Transverse colon (tissue), 4 donors: ENCODE data around the gene KANK2.

Source experiments
- EP300 ChIP-seq: sonication (generic); formaldehyde crosslinking; IDR thresholded peaks from one replicate; pipeline ENCODE4 v1.6.1; 2017; ENCODE audit warnings: antibody characterized with exemption, low read depth
- POLR2A ChIP-seq: fragments of 450-650 bp; IDR thresholded peaks from one replicate; pipeline ENCODE4 v1.6.1; 2016; ENCODE audit warnings: antibody characterized with exemption, mild to moderate bottlenecking, moderate library complexity
- POLR2AphosphoS5 ChIP-seq, 3 donors: sonication (generic); formaldehyde crosslinking; IDR thresholded peaks; one replicate each; pipeline ENCODE4 v1.6.1; 2016; ENCODE audit warnings: antibody characterized with exemption in 3 of 3
- TF ChIP-seq, protein P1 (sequence below), 5 experiments: fragments of 200-600 bp in 3 of 5; fragments of 450-650 bp in 2 of 5; sonication (generic) in 3 of 5; IDR thresholded peaks; 1 replicate in 2 of 5; 2 replicates in 3 of 5; pipeline ENCODE4 v1.5.1; 2016 to 2017; ENCODE audit warnings: antibody characterized with exemption in 5 of 5, inconsistent platforms in 3 of 5, mild to moderate bottlenecking in 2 of 5, moderate library complexity in 1 of 5

DNA sequence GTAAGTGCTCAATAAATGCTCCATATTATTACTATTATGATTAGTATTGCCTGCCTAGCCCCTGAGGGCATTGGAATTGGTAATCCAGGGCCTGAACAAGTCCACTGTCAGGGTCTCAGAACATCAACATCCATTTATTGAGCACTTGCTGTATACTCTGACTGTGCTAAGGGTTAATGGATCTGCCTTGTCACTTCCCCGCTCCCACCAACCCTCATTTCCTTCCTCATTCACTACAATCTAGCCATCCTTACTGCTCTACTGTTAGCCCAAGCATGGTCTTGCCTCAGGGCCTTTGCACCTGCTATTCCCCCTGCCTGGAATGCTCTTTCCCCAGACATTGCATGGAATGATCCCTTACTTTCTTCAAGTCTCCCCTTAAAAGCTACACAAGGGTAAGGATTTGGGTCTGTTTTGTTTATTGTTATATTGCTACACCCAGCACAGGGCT lies 29.4 kb upstream of the KANK2 start:
- TF ChIP-seq POLR2AphosphoS5 (IDR thresholded peaks at IDR 0.05), result no peak
- TF ChIP-seq, protein P1, sequence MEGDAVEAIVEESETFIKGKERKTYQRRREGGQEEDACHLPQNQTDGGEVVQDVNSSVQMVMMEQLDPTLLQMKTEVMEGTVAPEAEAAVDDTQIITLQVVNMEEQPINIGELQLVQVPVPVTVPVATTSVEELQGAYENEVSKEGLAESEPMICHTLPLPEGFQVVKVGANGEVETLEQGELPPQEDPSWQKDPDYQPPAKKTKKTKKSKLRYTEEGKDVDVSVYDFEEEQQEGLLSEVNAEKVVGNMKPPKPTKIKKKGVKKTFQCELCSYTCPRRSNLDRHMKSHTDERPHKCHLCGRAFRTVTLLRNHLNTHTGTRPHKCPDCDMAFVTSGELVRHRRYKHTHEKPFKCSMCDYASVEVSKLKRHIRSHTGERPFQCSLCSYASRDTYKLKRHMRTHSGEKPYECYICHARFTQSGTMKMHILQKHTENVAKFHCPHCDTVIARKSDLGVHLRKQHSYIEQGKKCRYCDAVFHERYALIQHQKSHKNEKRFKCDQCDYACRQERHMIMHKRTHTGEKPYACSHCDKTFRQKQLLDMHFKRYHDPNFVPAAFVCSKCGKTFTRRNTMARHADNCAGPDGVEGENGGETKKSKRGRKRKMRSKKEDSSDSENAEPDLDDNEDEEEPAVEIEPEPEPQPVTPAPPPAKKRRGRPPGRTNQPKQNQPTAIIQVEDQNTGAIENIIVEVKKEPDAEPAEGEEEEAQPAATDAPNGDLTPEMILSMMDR (IDR thresholded peaks at IDR 0.05), result no peak
- TF ChIP-seq POLR2A, result no peak
- no peak for TF ChIP-seq EP300
